ENCODE measurements around the gene NKX2-2. TPM values are rescaled to one million over a fixed set of nuclear protein-coding genes. Genes with fewer than 3 reads are reported as not detected.

The NKX2-2 gene
- polyA plus RNA-seq, 1 experiment, result not detected

- DNase-seq (ENCODE audit: low read depth), result no peak
- ChIA-PET CTCF (interaction anchor here (1.1 kb wide), 1 partner anchor 26 kb away, joined by 3 read pairs; no protein-coding TSS in a partner anchor), POLR2A (no interaction called here)
- TF ChIP-seq, protein P1, sequence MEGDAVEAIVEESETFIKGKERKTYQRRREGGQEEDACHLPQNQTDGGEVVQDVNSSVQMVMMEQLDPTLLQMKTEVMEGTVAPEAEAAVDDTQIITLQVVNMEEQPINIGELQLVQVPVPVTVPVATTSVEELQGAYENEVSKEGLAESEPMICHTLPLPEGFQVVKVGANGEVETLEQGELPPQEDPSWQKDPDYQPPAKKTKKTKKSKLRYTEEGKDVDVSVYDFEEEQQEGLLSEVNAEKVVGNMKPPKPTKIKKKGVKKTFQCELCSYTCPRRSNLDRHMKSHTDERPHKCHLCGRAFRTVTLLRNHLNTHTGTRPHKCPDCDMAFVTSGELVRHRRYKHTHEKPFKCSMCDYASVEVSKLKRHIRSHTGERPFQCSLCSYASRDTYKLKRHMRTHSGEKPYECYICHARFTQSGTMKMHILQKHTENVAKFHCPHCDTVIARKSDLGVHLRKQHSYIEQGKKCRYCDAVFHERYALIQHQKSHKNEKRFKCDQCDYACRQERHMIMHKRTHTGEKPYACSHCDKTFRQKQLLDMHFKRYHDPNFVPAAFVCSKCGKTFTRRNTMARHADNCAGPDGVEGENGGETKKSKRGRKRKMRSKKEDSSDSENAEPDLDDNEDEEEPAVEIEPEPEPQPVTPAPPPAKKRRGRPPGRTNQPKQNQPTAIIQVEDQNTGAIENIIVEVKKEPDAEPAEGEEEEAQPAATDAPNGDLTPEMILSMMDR (IDR thresholded peaks at IDR 0.05; ENCODE audit: insufficient read depth, low read depth, low read length), result no peak
- no peaks in the 10 kb centered on the region for H3K36me3 ChIP-seq (ENCODE audit: control insufficient read depth, insufficient read depth, low read length)
- peaks cover 71% of the 10 kb centered on the region for H3K27me3 ChIP-seq (ENCODE audit: control insufficient read depth, insufficient read depth, low read length)
- peak overlapping the region; percentile 17 for H3K4me3 ChIP-seq (ENCODE audit: low read depth, low read length)
Observed at GRCh38 chr20:21511850-21512633, 1.8 kb downstream of the NKX2-2 start.

DNA sequence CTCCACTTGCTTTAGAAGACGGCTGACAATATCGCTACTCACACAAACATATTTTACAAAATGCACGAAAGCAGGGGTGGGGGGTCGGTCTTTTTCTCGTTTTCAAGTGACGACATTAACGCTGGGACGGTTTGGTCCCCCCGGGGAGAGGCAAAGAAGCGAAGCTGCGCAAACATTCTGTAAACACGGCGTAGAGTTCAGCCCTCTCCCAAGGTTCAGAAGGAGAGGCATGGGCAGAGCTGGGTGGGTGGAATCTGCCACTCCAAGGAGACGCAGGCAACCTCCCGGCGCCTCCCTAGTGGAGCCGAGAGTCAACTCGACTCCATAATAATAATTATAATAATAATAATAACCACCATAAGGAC, 2.4 kb downstream of the NKX2-2 start:
- ChIA-PET POLR2A (no interaction called here), CTCF (interaction anchor here (1.1 kb wide), 1 partner anchor 25 kb away, joined by 3 read pairs; no protein-coding TSS in a partner anchor)
- Histone ChIP-seq H3K4me3 (ENCODE audit: low read depth, low read length) (no peak overlapping the region), H3K27me3 (ENCODE audit: control insufficient read depth, insufficient read depth, low read length) (peaks cover 70% of the 10 kb centered on the region), H3K36me3 (ENCODE audit: control insufficient read depth, insufficient read depth, low read length) (no peaks in the 10 kb centered on the region)
- DNase-seq (ENCODE audit: low read depth), result no peak
- TF ChIP-seq, protein P1 (IDR thresholded peaks at IDR 0.05; ENCODE audit: insufficient read depth, low read depth, low read length), result no peak

GRCh38 chr20:21510414-21511384, 3.2 kb downstream of the NKX2-2 start:
- POLR2A ChIA-PET, result no interaction called here

GRCh38 chr20:21509597-21510371, 4.1 kb downstream of the NKX2-2 start:
- no peak for DNase-seq (ENCODE audit: low read depth)
- peak overlapping the region; percentile 13; the same call in 1 of the 2 replicates for H3K4me3 ChIP-seq (ENCODE audit: low read depth, low read length)
- ChIA-PET POLR2A (no interaction called here), CTCF (interaction anchor here (1.1 to 16.9 kb wide), 2 partner anchors 271 to 649 kb away, joined by 3 to 208 read pairs; no protein-coding TSS in a partner anchor)
- TF ChIP-seq, protein P1 (IDR thresholded peaks at IDR 0.05; ENCODE audit: insufficient read depth, low read depth, low read length), result peak; percentile 37; the same call in 1 of the 2 replicates
- peaks cover 63% of the 10 kb centered on the region for H3K27me3 ChIP-seq (ENCODE audit: control insufficient read depth, insufficient read depth, low read length)
- no peaks in the 10 kb centered on the region for H3K36me3 ChIP-seq (ENCODE audit: control insufficient read depth, insufficient read depth, low read length)

More at GRCh38 chr20:21510414-21511384, 3.2 kb downstream of the NKX2-2 start:
- TF ChIP-seq, protein P1 (IDR thresholded peaks at IDR 0.05; ENCODE audit: insufficient read depth, low read depth, low read length), result no peak
- no peak for DNase-seq (ENCODE audit: low read depth)
- CTCF ChIA-PET, result interaction anchor here (16.9 kb wide), 1 partner anchor 272 kb away, joined by 208 read pairs; no protein-coding TSS in a partner anchor
- Histone ChIP-seq H3K4me3 (ENCODE audit: low read depth, low read length) (peak overlapping the region; percentile 13), H3K36me3 (ENCODE audit: control insufficient read depth, insufficient read depth, low read length) (no peaks in the 10 kb centered on the region), H3K27me3 (ENCODE audit: control insufficient read depth, insufficient read depth, low read length) (peaks cover 67% of the 10 kb centered on the region)

All from BJ (cell line).